ENCODE data around the gene TREH. TPM values are rescaled to one million over a fixed set of nuclear protein-coding genes. Genes with fewer than 3 reads are reported as not detected.
"Not testable (repeated sequence)": the region's sequence is repeated elsewhere in the genome, so short reads cannot be mapped to it uniquely, and the experiment has no call there.

TREH gene
- total and polyA plus RNA-seq, 2 of the 8 experiments (the other 6 are each of a cell fraction or from before 2014, with no cell fraction given) = 0.03 TPM; not detected in 1

DNA sequence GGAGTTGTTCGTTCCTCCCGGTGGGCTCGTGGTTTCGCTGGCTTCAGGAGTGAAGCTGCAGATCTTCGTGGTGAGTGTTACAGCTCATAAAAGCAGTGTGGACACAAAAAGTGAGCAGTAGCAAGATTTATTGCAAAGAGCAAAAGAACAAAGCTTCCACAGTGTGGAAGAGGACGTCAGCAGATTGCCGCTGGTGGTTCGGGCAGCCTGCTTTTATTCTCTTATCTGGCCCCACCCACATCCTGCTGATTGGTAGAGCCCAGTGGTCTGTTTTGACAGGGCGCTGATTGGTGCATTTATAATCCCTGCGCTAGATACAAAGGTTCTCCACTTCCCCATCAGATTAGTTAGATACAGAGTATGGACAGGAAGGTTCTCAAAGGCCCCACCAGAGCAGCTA, 8.9 kb upstream of the TREH start:
- not testable (repeated sequence) for H4K91ac ChIP-seq (replicated peaks; ENCODE audit: insufficient read length, low read length); H3K27me3 ChIP-seq (replicated peaks in 1 of 4; ENCODE audit: control insufficient read depth in 3 of 4, extremely low read depth in 1 of 4, insufficient read depth in 3 of 4, low read length in 3 of 4); FAIRE-seq; H3K56ac ChIP-seq (replicated peaks; ENCODE audit: insufficient read length, low read depth, low read length); H3K23ac ChIP-seq (ENCODE audit: insufficient read length); H2BK5ac ChIP-seq (ENCODE audit: low read depth, low read length); H3K14ac ChIP-seq (ENCODE audit: insufficient read length); H2BK120ac ChIP-seq (replicated peaks; ENCODE audit: low read depth, low read length); H2AFZ ChIP-seq (ENCODE audit: low read length); H2BK12ac ChIP-seq (ENCODE audit: low read depth, low read length); H3K4me3 ChIP-seq (ENCODE audit: extremely low read depth in 1 of 4, insufficient read depth in 2 of 4, low read depth in 3 of 4, low read length in 4 of 4); H3K23me2 ChIP-seq (ENCODE audit: low read depth, low read length); DNase-seq (ENCODE audit: low read depth in 1 of 2, low spot score in 2 of 2); H3K4ac ChIP-seq (replicated peaks; ENCODE audit: insufficient read length, low read depth, low read length); H2BK20ac ChIP-seq (ENCODE audit: low read length); H3K9me3 ChIP-seq (ENCODE audit: insufficient read depth in 2 of 2, low read depth in 1 of 2, low read length in 1 of 2); H4K5ac ChIP-seq (ENCODE audit: insufficient read length, low read depth, low read length); H2BK15ac ChIP-seq (ENCODE audit: low read length); H3K79me1 ChIP-seq (ENCODE audit: low read depth, low read length); H3K79me2 ChIP-seq (ENCODE audit: control insufficient read depth in 1 of 2, insufficient read depth in 2 of 2, low read length in 2 of 2); H3K9ac ChIP-seq (replicated peaks in 1 of 4; ENCODE audit: extremely low read depth in 1 of 4, low read depth in 3 of 4, low read length in 3 of 4); H4K8ac ChIP-seq (ENCODE audit: extremely low read depth, insufficient read depth, low read length); H3K27ac ChIP-seq (ENCODE audit: low read depth, low read length); H2AK5ac ChIP-seq (ENCODE audit: low read depth, low read length); H3K18ac ChIP-seq (ENCODE audit: extremely low read depth, low read length); H3K36me3 ChIP-seq (ENCODE audit: control insufficient read depth in 2 of 4, insufficient read depth in 4 of 4, low read length in 3 of 4); H3K4me2 ChIP-seq (ENCODE audit: insufficient read depth in 1 of 2, low read depth in 2 of 2, low read length in 2 of 2); H4K20me1 ChIP-seq (replicated peaks in 1 of 2; ENCODE audit: control insufficient read depth in 1 of 2, insufficient read depth in 2 of 2, low read length in 2 of 2)
- H3K4me1 ChIP-seq (replicated peaks in 1 of 4; ENCODE audit: control insufficient read depth in 3 of 4, insufficient read depth in 4 of 4, low read length in 3 of 4) = peaks cover 0 to 19% (median 11%) of the 10 kb centered on the region in 4 experiments; a peak in 6 of 7 replicates
- peak; percentile 10; the same call in 1 of the 2 replicates for TF ChIP-seq SP1 (IDR thresholded peaks at IDR 0.05; ENCODE audit: low read depth, low read length)
- POLR2A ChIA-PET (ENCODE audit: partially characterized antibody) = interaction anchor here (0.6 to 4.9 kb wide), 13 partner anchors 18 to 325 kb away, joined by 3 to 36 read pairs (median 4); partner anchors contain the start of gene DDX6
- CTCF ChIA-PET (ENCODE audit: partially characterized antibody) = interaction anchor here (0.6 to 11.0 kb wide), 23 partner anchors 8 to 241 kb away, joined by 3 to 102 read pairs (median 7); partner anchors contain the start of gene TREH
- WGBS, 2 experiments (ENCODE audit: extremely low coverage in 1 of 2, insufficient coverage in 1 of 2, insufficient read length in 1 of 2, insufficient replicate concordance in 2 of 2, low coverage in 1 of 2, low lambda C conversion rate in 2 of 2, missing lambda C conversion rate in 1 of 2) = 96% methylated on average over 10 of the region's 10 CpGs; no CpG with 5 or more reads in 1 of the 2 experiments
